Transverse colon (tissue), 3 donors: Measurements from ENCODE around the gene GAS2L2.

Experiments
- CTCF ChIP-seq, 5 experiments: fragments of 200-600 bp in 3 of 5; fragments of 450-650 bp in 2 of 5; sonication (generic) in 3 of 5; IDR thresholded peaks; 1 replicate in 2 of 5; 2 replicates in 3 of 5; pipeline ENCODE4 v1.5.1; 2016 to 2017; ENCODE audit warnings: antibody characterized with exemption in 5 of 5, inconsistent platforms in 3 of 5, mild to moderate bottlenecking in 2 of 5, moderate library complexity in 1 of 5
- EP300 ChIP-seq: sonication (generic); formaldehyde crosslinking; IDR thresholded peaks from one replicate; pipeline ENCODE4 v1.6.1; 2017; ENCODE audit warnings: antibody characterized with exemption, low read depth
- POLR2A ChIP-seq: fragments of 450-650 bp; IDR thresholded peaks from one replicate; pipeline ENCODE4 v1.6.1; 2016; ENCODE audit warnings: antibody characterized with exemption, mild to moderate bottlenecking, moderate library complexity

DNA sequence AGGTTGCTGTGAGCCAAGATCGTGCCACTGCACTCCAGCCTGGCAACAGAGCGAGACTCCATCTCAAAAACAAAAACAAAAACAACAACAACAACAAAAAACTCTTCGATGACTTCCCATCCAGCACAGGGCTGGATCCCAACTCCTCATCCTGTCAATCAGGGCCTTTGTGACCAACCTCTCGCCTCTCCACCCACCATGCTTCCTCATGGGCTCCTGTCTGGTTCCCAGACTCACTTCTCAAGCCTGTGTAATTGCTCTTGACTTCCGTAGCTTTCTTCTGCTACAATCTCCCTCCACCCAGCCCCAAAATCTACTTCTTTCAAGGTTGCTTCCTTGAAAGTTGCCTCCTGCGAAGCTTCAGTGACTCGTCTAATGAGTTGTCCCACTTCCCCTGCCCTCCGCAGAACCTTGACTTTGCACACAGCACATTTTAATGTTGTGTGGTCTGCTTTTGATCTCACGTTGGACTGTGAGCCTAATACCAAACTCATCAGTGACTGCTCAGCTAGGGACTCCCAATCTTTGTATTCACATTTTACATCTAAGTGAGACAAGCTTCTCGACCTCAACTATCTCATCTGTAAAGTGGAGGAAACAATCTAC is 22.5 kb downstream of the GAS2L2 start:
- TF ChIP-seq POLR2A (no peak), CTCF (IDR thresholded peaks at IDR 0.05) (no peak), EP300 (no peak)
